T-cell (primary cell): ENCODE results near the gene AXIN1. TPM values are rescaled to one million over a fixed set of nuclear protein-coding genes. Genes with fewer than 3 reads are reported as not detected.
A peak's percentile ranks its signal among the peaks of the same experiment; 100 is the strongest.

Experiments used
- ATAC-seq, 4 experiments: fragments of 200-7000 bp in 3 of 4; fragments of 150-1000 bp in 1 of 4; cut with Tn5 transposase; replicated peaks in 1 of 4; 1 replicate in 3 of 4; 2 replicates in 1 of 4; pipeline ENCODE4 v1.10.0; 2021; ENCODE audit warnings: moderate library complexity in 3 of 4, mild to moderate bottlenecking in 2 of 4, moderate number of reproducible peaks in 1 of 4
- CTCF ChIA-PET, 2 donors: fragments of 300-600 bp; sonication (Branson Sonifier 250); formaldehyde crosslinking; loops; one replicate each; lab custom pipeline; 2022; ENCODE audit warnings: antibody characterized with exemption in 2 of 2; lab: Charles Lee
- POLR2A ChIA-PET, 2 donors: fragments of 300-600 bp; sonication (Branson Sonifier 250); formaldehyde crosslinking; loops; one replicate each; lab custom pipeline; 2022; ENCODE audit warnings: antibody characterized with exemption in 2 of 2; lab: Charles Lee
- DNase-seq, 35 experiments: peaks; one replicate each; pipeline versions ENCODE4 v3.0.0 to v3.0.0-alpha.2; 2013 to 2023
- H3K27ac ChIP-seq: one replicate; pipeline ENCODE4 v1.5.1; 2013; ENCODE audit warnings: low read length
- H3K27me3 ChIP-seq, 2 experiments: replicated peaks in 1 of 2; 1 replicate in 1 of 2; 2 replicates in 1 of 2; pipeline versions ENCODE4 v1.6.1 to v1.7.0; 2013; ENCODE audit warnings: low read length in 1 of 2, mixed read lengths in 1 of 2; ENCODE audit not compliant: control insufficient read depth in 2 of 2, insufficient read depth in 2 of 2; ENCODE audit errors: extremely low read depth in 1 of 2
- H3K36me3 ChIP-seq, 2 donors: 1 replicate in 1 of 2; 2 replicates in 1 of 2; pipeline versions ENCODE4 v1.6.1 to v1.7.0; 2013; ENCODE audit warnings: low read length in 1 of 2; ENCODE audit not compliant: control insufficient read depth in 2 of 2, insufficient read depth in 1 of 2; ENCODE audit errors: extremely low read depth in 1 of 2
- H3K4me1 ChIP-seq, 2 experiments: 1 replicate in 1 of 2; 2 replicates in 1 of 2; pipeline versions ENCODE4 v1.6.1 to v1.7.0; 2013; ENCODE audit warnings: low read length in 2 of 2, mixed read lengths in 1 of 2; ENCODE audit not compliant: insufficient read depth in 2 of 2, control insufficient read depth in 1 of 2; ENCODE audit errors: extremely low read depth in 1 of 2
- H3K4me3 ChIP-seq, 2 donors: 1 replicate in 1 of 2; 2 replicates in 1 of 2; pipeline versions ENCODE4 v1.5.1 to v1.7.0; 2013; ENCODE audit warnings: mild to moderate bottlenecking in 2 of 2, low read length in 1 of 2, moderate library complexity in 1 of 2; ENCODE audit not compliant: control insufficient read depth in 1 of 2; ENCODE audit errors: extremely low read depth in 1 of 2
- H3K9me3 ChIP-seq: 2 replicates; pipeline ENCODE4 v1.7.0; 2013
- H3K27ac Mint-ChIP-seq, 2 donors: one replicate each; pipeline ENCODE4 v1.8.0; 2020 to 2021; ENCODE audit warnings: mild to moderate bottlenecking in 2 of 2, mixed read lengths in 2 of 2
- H3K27me3 Mint-ChIP-seq, 2 donors: one replicate each; pipeline ENCODE4 v1.8.0; 2021 to 2022; ENCODE audit warnings: mixed read lengths in 2 of 2
- H3K36me3 Mint-ChIP-seq: one replicate; pipeline ENCODE4 v1.8.0; 2021; ENCODE audit warnings: mixed read lengths
- H3K4me1 Mint-ChIP-seq, 3 donors: one replicate each; pipeline ENCODE4 v1.8.0; 2020 to 2022; ENCODE audit warnings: mixed read lengths in 3 of 3, mild to moderate bottlenecking in 1 of 3
- H3K4me3 Mint-ChIP-seq, 3 donors: one replicate each; pipeline ENCODE4 v1.8.0; 2020 to 2022; ENCODE audit warnings: mild to moderate bottlenecking in 3 of 3, mixed read lengths in 3 of 3, moderate library complexity in 3 of 3
- H3K9me3 Mint-ChIP-seq, 3 donors: one replicate each; pipeline ENCODE4 v1.8.0; 2020 to 2022; ENCODE audit warnings: mixed read lengths in 3 of 3
- WGBS: methylation state at CpG from one replicate; pipeline ENCODE4 v1.1.5; 2013; ENCODE audit warnings: missing lambda C conversion rate; ENCODE audit not compliant: insufficient coverage; 5-methylcytosine and 5-hydroxymethylcytosine counted together
- total RNA-seq, 35 experiments: library from RNA in 6 of 35; stranded (reverse) in 6 of 35; fragments of 120-200 nt in 1 of 35; gene quantifications; one replicate each; pipeline versions ENCODE4 v1.2.1 to v1.2.4 and lab custom pipeline; 2013 to 2026

AXIN1 gene
- total RNA-seq, 5 donors from 2014 or later (not counting 1 experiment from before 2014, with no cell fraction given) = 38.5 to 58.9 (median 50.4) TPM

DNA sequence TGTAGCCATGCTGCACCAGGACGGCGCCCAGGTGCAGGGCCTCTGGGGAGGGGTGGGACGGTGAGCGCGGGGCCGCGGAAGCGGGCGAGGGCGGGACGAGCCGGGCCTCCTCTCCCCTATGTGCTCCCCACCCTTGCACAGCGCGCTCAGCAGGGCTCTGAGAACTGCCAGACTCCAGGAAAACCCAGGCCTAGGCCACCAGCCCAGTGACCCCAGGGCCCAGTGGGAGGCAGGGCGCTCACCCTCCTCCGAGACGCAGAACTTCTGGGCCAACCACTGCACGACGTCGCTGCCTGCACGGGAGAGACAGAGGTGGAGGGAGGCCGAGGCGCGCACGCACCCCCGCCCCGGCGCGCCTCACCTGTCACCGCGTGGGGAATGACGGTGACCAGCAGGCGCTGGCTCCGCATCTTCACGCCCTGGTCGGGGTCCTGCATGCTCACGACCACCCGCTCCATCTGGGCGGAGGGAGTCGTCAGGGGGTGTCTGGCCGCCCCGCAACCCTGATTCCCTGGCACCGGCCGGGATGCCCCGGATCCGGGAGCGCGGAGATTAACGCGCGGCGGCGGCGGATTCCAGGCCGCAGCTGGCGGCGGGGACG is 77.4 kb downstream of the AXIN1 start:
- H3K4me1 Mint-ChIP-seq = peaks cover 8 to 15% (median 10%) of the 10 kb centered on the region in 3 donors
- H3K36me3 Mint-ChIP-seq = no peaks in the 10 kb centered on the region
- peak; percentile 31 to 41 (median 38) for ATAC-seq
- peak in 4 of 35 experiments; percentile 11 to 32 (median 24) for DNase-seq
- no peak overlapping the region for H3K27ac ChIP-seq
- H3K27me3 Mint-ChIP-seq = peaks cover 16 to 22% of the 10 kb centered on the region in 2 donors
- peaks cover 0 to 70% of the 10 kb centered on the region in 2 experiments for H3K27me3 ChIP-seq
- H3K9me3 Mint-ChIP-seq = no peaks in the 10 kb centered on the region
- H3K4me3 ChIP-seq = peak overlapping the region in 1 of 2 donors; percentile 49
- H3K9me3 ChIP-seq = no peaks in the 10 kb centered on the region
- CTCF ChIA-PET = no interaction called here
- H3K36me3 ChIP-seq = no peaks in the 10 kb centered on the region
- WGBS = 2% methylated on average over 51 of the region's 58 CpGs
- peak overlapping the region in 2 of 3 donors; percentile 56 to 58 for H3K4me3 Mint-ChIP-seq
- POLR2A ChIA-PET = no interaction called here
- H3K4me1 ChIP-seq = peaks cover 0 to 28% of the 10 kb centered on the region in 2 experiments
- H3K27ac Mint-ChIP-seq = no peak overlapping the region

DNA sequence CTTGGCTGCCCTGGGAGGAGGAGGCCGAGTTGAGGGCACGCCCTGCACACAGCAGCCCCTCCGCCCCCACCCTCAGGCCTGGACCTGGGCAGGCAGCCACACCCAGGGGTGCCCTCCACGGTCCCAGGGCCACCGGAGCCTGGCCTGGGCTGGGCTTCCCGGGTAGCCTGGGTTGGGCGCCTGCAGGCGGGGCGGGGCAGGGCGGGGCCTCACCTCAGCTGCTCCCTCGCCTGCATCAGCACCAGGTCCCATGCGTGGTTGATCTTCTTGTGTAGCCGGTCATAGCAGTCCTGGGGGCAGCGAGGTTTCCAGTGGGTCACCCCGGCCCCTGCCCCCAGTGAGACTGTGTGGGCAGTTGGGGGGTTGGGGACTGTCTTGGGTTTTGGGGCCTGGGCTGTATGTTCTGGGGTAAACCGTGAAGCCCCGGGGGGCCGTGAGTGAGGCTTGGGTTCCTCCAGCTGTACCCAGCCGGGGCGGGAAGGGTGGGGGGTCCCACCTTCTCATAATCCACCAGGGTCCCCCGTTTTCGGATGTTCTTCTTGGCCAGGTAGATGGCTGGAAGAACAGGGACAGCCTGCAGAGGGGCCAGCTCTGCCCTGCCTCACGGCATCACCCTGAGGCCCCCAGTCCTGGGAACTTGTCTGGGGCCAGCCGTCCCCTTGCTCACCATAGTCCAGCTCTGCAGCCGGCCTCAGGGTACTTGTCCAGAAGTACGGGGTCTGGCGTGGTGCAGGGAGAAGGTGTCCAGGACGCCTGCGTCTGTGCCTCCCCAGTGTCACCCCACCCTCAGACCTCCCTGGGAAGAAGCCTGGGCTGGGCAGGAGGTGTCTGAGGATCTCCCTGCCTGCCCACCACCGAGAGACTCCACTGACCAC is 78.7 kb downstream of the AXIN1 start:
- Mint-ChIP-seq H3K27me3 (peaks cover 11 to 18% of the 10 kb centered on the region in 2 donors), H3K4me1 (peaks cover 1 to 7% (median 4%) of the 10 kb centered on the region in 3 donors), H3K9me3 (no peaks in the 10 kb centered on the region), H3K36me3 (no peaks in the 10 kb centered on the region), H3K4me3 (peak overlapping the region in 1 of 3 donors; percentile 56), H3K27ac (no peak overlapping the region)
- ChIA-PET CTCF (no interaction called here), POLR2A (no interaction called here)
- H3K4me3 ChIP-seq = no peak overlapping the region
- no peaks in the 10 kb centered on the region for H3K9me3 ChIP-seq
- no peak for DNase-seq
- H3K27me3 ChIP-seq = peaks cover 0 to 56% of the 10 kb centered on the region in 2 experiments
- no peaks in the 10 kb centered on the region for H3K36me3 ChIP-seq
- H3K4me1 ChIP-seq = peaks cover 0 to 15% of the 10 kb centered on the region in 2 experiments
- no peak for ATAC-seq
- H3K27ac ChIP-seq = no peak overlapping the region
- WGBS = 81% methylated on average over 19 of the region's 30 CpGs

DNA sequence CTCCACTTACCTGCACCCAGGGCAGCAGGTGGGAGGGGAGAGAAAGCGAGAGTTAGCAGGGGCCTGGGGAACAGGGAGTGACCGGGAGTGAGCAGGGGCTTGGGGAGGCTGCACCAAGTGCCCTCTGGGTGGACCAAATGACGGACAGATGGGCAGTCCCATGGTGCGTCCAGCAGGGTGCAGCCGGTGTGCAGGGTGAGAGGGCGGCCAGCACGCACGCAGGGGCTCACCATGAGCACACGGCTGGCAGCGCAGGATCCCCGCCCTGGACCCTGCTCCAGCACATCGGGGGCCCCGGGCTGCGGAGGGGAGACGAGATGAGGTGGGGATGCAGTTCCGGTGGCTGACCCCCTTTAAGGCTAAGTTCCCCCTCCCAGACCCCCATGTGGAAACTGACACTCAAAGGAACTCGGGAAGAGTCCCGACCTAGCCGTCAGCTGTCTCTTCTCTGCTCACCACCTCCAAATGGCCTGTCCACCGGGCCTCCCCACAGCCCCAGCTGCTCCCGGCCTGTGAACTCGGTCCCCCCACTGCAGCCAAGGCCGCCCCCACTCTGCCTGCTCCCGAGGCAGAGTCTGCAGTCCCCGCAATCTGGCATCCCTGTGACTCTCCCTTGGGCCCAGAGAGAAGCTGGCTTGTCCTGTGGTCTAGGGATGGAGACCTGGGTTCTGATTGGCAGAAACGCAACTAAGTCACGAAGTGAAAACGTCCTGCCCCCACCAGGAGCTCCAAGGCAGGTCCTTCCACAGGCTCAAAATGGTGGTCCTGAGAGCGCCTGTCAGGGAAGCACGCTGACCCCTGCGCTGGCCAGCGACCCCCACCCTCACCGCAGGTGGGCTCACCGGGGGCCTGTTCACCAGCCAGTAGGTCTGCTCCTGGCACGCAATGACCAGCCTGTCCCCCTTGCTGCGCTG is 79.6 kb downstream of the AXIN1 start:
- H3K4me3 Mint-ChIP-seq = no peak overlapping the region
- H3K27me3 Mint-ChIP-seq = peaks cover 11 to 14% of the 10 kb centered on the region in 2 donors
- ATAC-seq = no peak
- no peak for DNase-seq
- no peak overlapping the region for H3K27ac Mint-ChIP-seq
- H3K36me3 ChIP-seq = no peaks in the 10 kb centered on the region
- no peak overlapping the region for H3K4me3 ChIP-seq
- no peaks in the 10 kb centered on the region for H3K36me3 Mint-ChIP-seq
- H3K9me3 ChIP-seq = no peaks in the 10 kb centered on the region
- peaks cover 0 to 51% of the 10 kb centered on the region in 2 experiments for H3K27me3 ChIP-seq
- ChIA-PET POLR2A (no interaction called here), CTCF (no interaction called here)
- peaks cover 0 to 11% of the 10 kb centered on the region in 2 experiments for H3K4me1 ChIP-seq
- no peak overlapping the region for H3K27ac ChIP-seq
- H3K4me1 Mint-ChIP-seq = peaks cover 0 to 6% (median 3%) of the 10 kb centered on the region in 3 donors
- no peaks in the 10 kb centered on the region for H3K9me3 Mint-ChIP-seq
- WGBS = 89% methylated on average over 20 of the region's 36 CpGs

DNA sequence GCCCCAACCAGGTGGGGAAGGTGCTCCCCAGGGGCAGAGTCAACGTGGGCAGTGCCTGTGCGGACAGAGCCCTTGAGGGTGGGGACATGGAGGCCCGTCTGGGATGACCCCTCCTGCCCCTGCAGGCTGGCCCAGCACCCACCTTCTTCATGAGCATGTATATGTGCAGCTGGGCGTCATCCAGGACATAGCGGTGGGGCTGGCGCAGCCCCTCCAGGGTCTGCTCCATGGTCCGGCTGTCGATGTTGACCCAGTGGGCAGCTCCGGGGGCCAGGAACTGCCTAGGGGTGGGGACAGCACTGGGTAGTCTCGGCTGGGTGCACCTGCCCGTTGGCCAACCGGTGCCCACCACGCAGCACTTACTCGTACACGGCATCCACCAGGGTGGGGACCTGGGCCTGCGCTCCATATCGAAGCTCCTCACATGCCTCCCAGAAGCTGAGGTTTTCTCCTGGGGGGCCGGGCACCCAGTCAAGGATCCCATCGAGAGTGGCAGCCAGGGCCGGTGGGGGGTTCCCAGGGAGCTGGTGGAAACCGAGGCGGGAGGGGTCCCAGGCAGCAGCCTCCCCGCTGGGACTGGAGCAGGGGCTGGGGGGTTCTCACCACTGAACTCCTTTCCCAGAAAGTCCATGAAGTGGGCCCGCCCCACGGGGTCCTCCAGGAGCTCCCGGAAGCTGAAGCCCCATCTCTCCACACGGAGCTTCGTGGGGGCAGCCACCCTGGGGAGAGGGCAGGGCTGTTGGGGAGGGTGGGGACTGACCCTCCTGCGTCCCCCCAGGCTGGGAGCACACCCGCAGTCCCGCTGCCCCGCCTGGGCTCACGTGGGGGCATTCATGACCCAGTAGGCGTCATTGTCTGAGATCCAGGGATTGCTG is 81.9 kb downstream of the AXIN1 start:
- H3K36me3 ChIP-seq = no peaks in the 10 kb centered on the region
- no peak overlapping the region for H3K4me3 ChIP-seq
- H3K27ac ChIP-seq = no peak overlapping the region
- Mint-ChIP-seq H3K27me3 (peaks cover 0 to 2% of the 10 kb centered on the region in 2 donors), H3K9me3 (no peaks in the 10 kb centered on the region), H3K27ac (no peak overlapping the region), H3K36me3 (no peaks in the 10 kb centered on the region), H3K4me3 (no peak overlapping the region), H3K4me1 (peaks cover 0 to 6% (median 4%) of the 10 kb centered on the region in 3 donors)
- DNase-seq (no peak), ATAC-seq (no peak)
- H3K9me3 ChIP-seq = no peaks in the 10 kb centered on the region
- peaks cover 0 to 33% of the 10 kb centered on the region in 2 experiments for H3K27me3 ChIP-seq
- H3K4me1 ChIP-seq = peaks cover 0 to 13% of the 10 kb centered on the region in 2 experiments
- ChIA-PET CTCF (no interaction called here), POLR2A (no interaction called here)
- 92% methylated on average over 29 of the region's 34 CpGs for WGBS

DNA sequence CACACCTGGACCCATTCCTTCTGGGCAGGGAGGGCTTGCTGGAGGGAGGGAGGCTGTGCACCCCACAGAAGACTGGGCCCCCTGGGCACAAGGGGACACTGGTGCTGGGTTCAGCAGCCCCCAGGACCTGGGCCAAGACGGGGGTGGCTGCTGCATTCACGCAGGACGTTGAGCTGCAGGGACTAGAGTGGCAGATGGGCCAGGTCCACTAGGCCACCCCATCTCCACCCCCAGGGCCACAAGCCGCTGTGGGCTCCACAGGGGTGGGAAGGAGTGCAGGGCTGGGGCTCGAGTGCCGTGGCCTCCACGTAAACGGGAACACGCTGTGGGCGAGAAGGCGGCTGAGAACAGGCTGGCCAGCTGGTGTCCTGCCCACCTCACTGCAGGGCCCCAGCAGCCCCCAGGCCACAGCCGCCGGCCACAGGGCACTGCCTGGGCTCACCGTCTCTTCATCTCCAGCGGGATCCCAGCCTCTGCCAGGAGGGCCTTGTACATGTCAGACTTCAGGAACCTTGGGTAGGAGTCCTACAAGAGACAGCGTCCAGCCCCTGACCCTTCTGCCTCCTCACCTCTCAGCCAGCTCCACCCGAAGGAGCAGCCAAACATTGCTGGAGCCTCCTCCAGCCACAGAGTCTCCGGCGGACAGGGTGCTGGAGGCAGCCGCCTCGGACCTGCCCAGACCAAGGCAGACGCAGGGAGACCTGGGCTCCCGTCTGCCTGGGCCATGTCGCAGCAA is 83.3 kb downstream of the AXIN1 start:
- 93% methylated on average over 20 of the region's 24 CpGs for WGBS
- Histone ChIP-seq H3K27me3 (peaks cover 0 to 21% of the 10 kb centered on the region in 2 experiments), H3K36me3 (peaks cover 4 to 8% of the 10 kb centered on the region in 2 donors), H3K27ac (no peak overlapping the region), H3K9me3 (no peaks in the 10 kb centered on the region), H3K4me1 (peaks cover 0 to 9% of the 10 kb centered on the region in 2 experiments), H3K4me3 (no peak overlapping the region)
- Mint-ChIP-seq H3K27me3 (no peaks in the 10 kb centered on the region), H3K4me3 (no peak overlapping the region), H3K27ac (no peak overlapping the region), H3K4me1 (peaks cover 0 to 6% (median 4%) of the 10 kb centered on the region in 3 donors), H3K36me3 (no peaks in the 10 kb centered on the region), H3K9me3 (no peaks in the 10 kb centered on the region)
- DNase-seq = no peak
- no peak for ATAC-seq
- ChIA-PET POLR2A (no interaction called here), CTCF (no interaction called here)
